GM23338 (cell line): ENCODE data around the gene WNK2. TPM values are rescaled to one million over a fixed set of nuclear protein-coding genes. Genes with fewer than 3 reads are reported as not detected.

ENCODE experiments used
- ATAC-seq: fragments of 200-7000 bp; cut with Tn5 transposase; 3 replicates; pipeline ENCODE4 v1.9.1; 2020
- DNase-seq: peaks from one replicate; pipeline ENCODE4 v3.0.0-alpha.2; 2015; ENCODE audit warnings: low spot score
- H2AFZ ChIP-seq: fragments of 200-600 bp; sonication (generic); 2 replicates; pipeline ENCODE4 v1.8.0; 2016; ENCODE audit warnings: antibody characterized with exemption, mild to moderate bottlenecking, moderate library complexity
- H3F3A ChIP-seq: fragments of 200-600 bp; sonication (generic); replicated peaks from 2 replicates; pipeline ENCODE4 v1.8.0; 2017; ENCODE audit warnings: antibody characterized with exemption, mixed run types, low read depth
- H3K27ac ChIP-seq: fragments of 200-600 bp; sonication (generic); 2 replicates; pipeline ENCODE4 v1.6.1; 2016; ENCODE audit warnings: low read depth
- H3K27me3 ChIP-seq: fragments of 200-600 bp; sonication (generic); 2 replicates; pipeline ENCODE4 v1.8.0; 2016; ENCODE audit warnings: mild to moderate bottlenecking, mixed run types, moderate library complexity; ENCODE audit not compliant: insufficient read depth
- H3K36me3 ChIP-seq: fragments of 200-600 bp; sonication (generic); 2 replicates; pipeline ENCODE4 v1.8.0; 2016; ENCODE audit warnings: mild to moderate bottlenecking; ENCODE audit not compliant: insufficient read depth
- H3K4me1 ChIP-seq: fragments of 200-600 bp; sonication (generic); 2 replicates; pipeline ENCODE4 v1.8.0; 2016; ENCODE audit warnings: mild to moderate bottlenecking, moderate library complexity; ENCODE audit not compliant: insufficient read depth
- H3K4me2 ChIP-seq: fragments of 200-600 bp; sonication (generic); 2 replicates; pipeline ENCODE4 v1.7.1; 2017; ENCODE audit warnings: mixed run types
- H3K4me3 ChIP-seq: fragments of 200-600 bp; sonication (generic); 2 replicates; pipeline ENCODE4 v1.6.1; 2016; ENCODE audit warnings: mixed run types
- H3K79me2 ChIP-seq: fragments of 200-600 bp; sonication (generic); replicated peaks from 2 replicates; pipeline ENCODE4 v1.8.0; 2017; ENCODE audit warnings: mild to moderate bottlenecking; ENCODE audit not compliant: insufficient read depth
- H3K9me2 ChIP-seq: fragments of 200-600 bp; sonication (generic); 2 replicates; pipeline ENCODE4 v1.8.0; 2017; ENCODE audit not compliant: insufficient read depth
- H4K20me1 ChIP-seq: fragments of 200-600 bp; sonication (generic); replicated peaks from 2 replicates; pipeline ENCODE4 v1.8.0; 2017; ENCODE audit warnings: mild to moderate bottlenecking; ENCODE audit not compliant: insufficient read depth
- H3K27ac Mint-ChIP-seq: 2 replicates; pipeline ENCODE4 v1.8.0; 2020; ENCODE audit warnings: inconsistent platforms, mild to moderate bottlenecking, moderate library complexity, mixed read lengths
- H3K27me3 Mint-ChIP-seq: 3 replicates; pipeline ENCODE4 v1.8.0; 2022; ENCODE audit warnings: low read depth, mild to moderate bottlenecking, moderate library complexity, mixed read lengths, inconsistent platforms; ENCODE audit not compliant: insufficient read depth, poor library complexity
- H3K36me3 Mint-ChIP-seq: 3 replicates; pipeline ENCODE4 v1.8.0; 2021; ENCODE audit warnings: low read depth, mild to moderate bottlenecking, inconsistent platforms, moderate library complexity, mixed read lengths
- H3K4me1 Mint-ChIP-seq: 3 replicates; pipeline ENCODE4 v1.8.0; 2020; ENCODE audit warnings: mild to moderate bottlenecking, inconsistent platforms, mixed read lengths
- H3K4me3 Mint-ChIP-seq: 3 replicates; pipeline ENCODE4 v1.8.0; 2021; ENCODE audit warnings: moderate library complexity, mild to moderate bottlenecking, inconsistent platforms, mixed read lengths
- H3K9me3 Mint-ChIP-seq: 3 replicates; pipeline ENCODE4 v1.8.0; 2020; ENCODE audit warnings: moderate library complexity, mild to moderate bottlenecking, inconsistent platforms, mixed read lengths
- CTCF ChIP-seq, 2 experiments: fragments of 200-600 bp in 1 of 2; sonication (generic) in 1 of 2; conservative IDR thresholded peaks; 2 replicates each; pipeline versions ENCODE4 v1.5.1 to v1.6.1; 2016 to 2017; ENCODE audit warnings: antibody characterized with exemption in 2 of 2, low read depth in 2 of 2, mild to moderate bottlenecking in 2 of 2, moderate library complexity in 1 of 2
- EZH2 ChIP-seq: fragments of 200-600 bp; sonication (generic); IDR thresholded peaks from one replicate; pipeline ENCODE4 v1.8.0; 2017; ENCODE audit warnings: antibody characterized with exemption, mild to moderate bottlenecking, low read depth; ENCODE audit not compliant: unreplicated experiment
- EZH2phosphoT487 ChIP-seq: fragments of 200-600 bp; sonication (generic); IDR thresholded peaks from one replicate; pipeline ENCODE4 v1.8.1; 2018; ENCODE audit warnings: antibody characterized with exemption; ENCODE audit not compliant: unreplicated experiment
- NANOG ChIP-seq: IDR thresholded peaks from 2 replicates; pipeline ENCODE4 v1.6.1; 2016; ENCODE audit warnings: antibody characterized with exemption, borderline replicate concordance
- POLR2AphosphoS5 ChIP-seq: IDR thresholded peaks from 2 replicates; pipeline ENCODE4 v1.6.1; 2016; ENCODE audit warnings: antibody characterized with exemption, low read depth
- REST ChIP-seq: IDR thresholded peaks from one replicate; pipeline ENCODE4 v1.6.1; 2018; ENCODE audit warnings: antibody characterized with exemption; ENCODE audit not compliant: unreplicated experiment
- ZNF114 ChIP-seq: fragments of 250-450 bp; sonication (Bioruptor Pico); IDR thresholded peaks from 2 replicates; pipeline ENCODE4 v1.5.0; 2020; ENCODE audit warnings: mild to moderate bottlenecking, moderate library complexity
- polyA plus RNA-seq: library from polyadenylated mRNA; unstranded; fragments of >200 nt; fragmentation: Nextera tagmentation; extraction: Ambion mirVana; gene quantifications from 2 replicates; pipeline ENCODE4 v1.2.1, GENCODE V29; 2016
- total RNA-seq: library from RNA; depleted of rRNA; stranded (reverse); fragments of >200 nt; shearing (Covaris generic); gene quantifications from 2 replicates; pipeline ENCODE4 v1.2.3, GENCODE V29; 2014
- TF ChIP-seq, protein P1 (sequence below): fragments of 250-450 bp; sonication (Bioruptor Pico); IDR thresholded peaks from 2 replicates; pipeline ENCODE4 v1.5.0; 2020; ENCODE audit warnings: mild to moderate bottlenecking, moderate library complexity
- TF ChIP-seq, protein P2 (sequence below): IDR thresholded peaks from 2 replicates; pipeline ENCODE4 v1.6.1; 2016; ENCODE audit warnings: antibody characterized with exemption

The WNK2 gene
- total and polyA plus RNA-seq, 2 experiments from 2014 or later, result 56.4 to 102 TPM

GRCh38 chr9:93204470-93205043 is 20.6 kb downstream of the WNK2 start (continued):
- TF ChIP-seq, protein P1, sequence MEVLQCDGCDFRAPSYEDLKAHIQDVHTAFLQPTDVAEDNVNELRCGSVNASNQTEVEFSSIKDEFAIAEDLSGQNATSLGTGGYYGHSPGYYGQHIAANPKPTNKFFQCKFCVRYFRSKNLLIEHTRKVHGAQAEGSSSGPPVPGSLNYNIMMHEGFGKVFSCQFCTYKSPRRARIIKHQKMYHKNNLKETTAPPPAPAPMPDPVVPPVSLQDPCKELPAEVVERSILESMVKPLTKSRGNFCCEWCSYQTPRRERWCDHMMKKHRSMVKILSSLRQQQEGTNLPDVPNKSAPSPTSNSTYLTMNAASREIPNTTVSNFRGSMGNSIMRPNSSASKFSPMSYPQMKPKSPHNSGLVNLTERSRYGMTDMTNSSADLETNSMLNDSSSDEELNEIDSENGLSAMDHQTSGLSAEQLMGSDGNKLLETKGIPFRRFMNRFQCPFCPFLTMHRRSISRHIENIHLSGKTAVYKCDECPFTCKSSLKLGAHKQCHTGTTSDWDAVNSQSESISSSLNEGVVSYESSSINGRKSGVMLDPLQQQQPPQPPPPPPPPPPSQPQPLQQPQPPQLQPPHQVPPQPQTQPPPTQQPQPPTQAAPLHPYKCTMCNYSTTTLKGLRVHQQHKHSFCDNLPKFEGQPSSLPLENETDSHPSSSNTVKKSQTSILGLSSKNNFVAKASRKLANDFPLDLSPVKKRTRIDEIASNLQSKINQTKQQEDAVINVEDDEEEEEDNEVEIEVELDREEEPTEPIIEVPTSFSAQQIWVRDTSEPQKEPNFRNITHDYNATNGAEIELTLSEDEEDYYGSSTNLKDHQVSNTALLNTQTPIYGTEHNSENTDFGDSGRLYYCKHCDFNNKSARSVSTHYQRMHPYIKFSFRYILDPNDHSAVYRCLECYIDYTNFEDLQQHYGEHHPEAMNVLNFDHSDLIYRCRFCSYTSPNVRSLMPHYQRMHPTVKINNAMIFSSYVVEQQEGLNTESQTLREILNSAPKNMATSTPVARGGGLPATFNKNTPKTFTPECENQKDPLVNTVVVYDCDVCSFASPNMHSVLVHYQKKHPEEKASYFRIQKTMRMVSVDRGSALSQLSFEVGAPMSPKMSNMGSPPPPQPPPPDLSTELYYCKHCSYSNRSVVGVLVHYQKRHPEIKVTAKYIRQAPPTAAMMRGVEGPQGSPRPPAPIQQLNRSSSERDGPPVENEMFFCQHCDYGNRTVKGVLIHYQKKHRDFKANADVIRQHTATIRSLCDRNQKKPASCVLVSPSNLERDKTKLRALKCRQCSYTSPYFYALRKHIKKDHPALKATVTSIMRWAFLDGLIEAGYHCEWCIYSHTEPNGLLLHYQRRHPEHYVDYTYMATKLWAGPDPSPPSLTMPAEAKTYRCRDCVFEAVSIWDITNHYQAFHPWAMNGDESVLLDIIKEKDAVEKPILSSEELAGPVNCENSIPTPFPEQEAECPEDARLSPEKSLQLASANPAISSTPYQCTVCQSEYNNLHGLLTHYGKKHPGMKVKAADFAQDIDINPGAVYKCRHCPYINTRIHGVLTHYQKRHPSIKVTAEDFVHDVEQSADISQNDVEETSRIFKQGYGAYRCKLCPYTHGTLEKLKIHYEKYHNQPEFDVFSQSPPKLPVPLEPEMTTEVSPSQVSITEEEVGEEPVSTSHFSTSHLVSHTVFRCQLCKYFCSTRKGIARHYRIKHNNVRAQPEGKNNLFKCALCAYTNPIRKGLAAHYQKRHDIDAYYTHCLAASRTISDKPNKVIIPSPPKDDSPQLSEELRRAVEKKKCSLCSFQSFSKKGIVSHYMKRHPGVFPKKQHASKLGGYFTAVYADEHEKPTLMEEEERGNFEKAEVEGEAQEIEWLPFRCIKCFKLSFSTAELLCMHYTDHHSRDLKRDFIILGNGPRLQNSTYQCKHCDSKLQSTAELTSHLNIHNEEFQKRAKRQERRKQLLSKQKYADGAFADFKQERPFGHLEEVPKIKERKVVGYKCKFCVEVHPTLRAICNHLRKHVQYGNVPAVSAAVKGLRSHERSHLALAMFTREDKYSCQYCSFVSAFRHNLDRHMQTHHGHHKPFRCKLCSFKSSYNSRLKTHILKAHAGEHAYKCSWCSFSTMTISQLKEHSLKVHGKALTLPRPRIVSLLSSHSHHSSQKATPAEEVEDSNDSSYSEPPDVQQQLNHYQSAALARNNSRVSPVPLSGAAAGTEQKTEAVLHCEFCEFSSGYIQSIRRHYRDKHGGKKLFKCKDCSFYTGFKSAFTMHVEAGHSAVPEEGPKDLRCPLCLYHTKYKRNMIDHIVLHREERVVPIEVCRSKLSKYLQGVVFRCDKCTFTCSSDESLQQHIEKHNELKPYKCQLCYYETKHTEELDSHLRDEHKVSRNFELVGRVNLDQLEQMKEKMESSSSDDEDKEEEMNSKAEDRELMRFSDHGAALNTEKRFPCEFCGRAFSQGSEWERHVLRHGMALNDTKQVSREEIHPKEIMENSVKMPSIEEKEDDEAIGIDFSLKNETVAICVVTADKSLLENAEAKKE (CRISPR knock-in tag), result no peak
- TF ChIP-seq ZNF114 (no peak), NANOG (no peak)
- TF ChIP-seq, protein P2, sequence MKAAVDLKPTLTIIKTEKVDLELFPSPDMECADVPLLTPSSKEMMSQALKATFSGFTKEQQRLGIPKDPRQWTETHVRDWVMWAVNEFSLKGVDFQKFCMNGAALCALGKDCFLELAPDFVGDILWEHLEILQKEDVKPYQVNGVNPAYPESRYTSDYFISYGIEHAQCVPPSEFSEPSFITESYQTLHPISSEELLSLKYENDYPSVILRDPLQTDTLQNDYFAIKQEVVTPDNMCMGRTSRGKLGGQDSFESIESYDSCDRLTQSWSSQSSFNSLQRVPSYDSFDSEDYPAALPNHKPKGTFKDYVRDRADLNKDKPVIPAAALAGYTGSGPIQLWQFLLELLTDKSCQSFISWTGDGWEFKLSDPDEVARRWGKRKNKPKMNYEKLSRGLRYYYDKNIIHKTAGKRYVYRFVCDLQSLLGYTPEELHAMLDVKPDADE, result no peak

DNA sequence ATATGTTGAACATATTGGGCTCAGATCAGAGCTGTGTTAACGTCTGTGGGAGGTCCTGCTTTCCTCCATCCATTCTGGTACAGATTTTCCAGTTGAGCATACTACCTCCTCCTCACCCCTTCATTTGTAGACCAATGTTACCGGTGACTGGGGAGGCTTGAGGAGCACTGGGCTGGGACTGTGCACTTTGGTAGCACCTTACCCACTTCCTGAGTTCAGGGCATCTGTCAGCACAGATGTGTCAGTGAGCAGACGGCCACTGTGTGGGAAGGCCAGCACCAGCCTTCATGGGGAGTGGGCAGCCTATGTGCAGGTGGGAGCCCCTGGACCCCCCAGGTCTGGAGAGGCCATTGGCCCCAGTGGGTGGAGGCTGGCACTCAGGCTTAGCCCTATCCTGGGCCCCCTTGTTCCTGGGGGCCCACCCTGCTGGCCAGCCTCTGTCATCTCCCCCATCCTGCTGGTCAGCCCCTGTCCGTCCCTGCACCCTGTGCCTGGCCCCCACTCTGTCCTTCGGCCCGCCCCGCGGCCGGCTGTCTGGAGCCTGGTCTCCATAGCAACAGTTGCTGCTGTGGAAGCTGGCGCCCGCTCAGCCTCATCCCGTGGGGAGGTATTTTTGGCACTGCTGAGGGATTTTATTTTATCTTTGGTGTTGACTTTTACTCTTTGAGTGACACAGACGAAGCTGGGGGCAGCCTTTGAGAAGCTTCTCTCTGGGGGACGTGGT is 21.3 kb downstream of the WNK2 start:
- H3K4me3 ChIP-seq, result no peak overlapping the region
- H3K27me3 Mint-ChIP-seq, result peaks cover 8% of the 10 kb centered on the region
- H3K36me3 ChIP-seq, result no peaks in the 10 kb centered on the region
- no peak overlapping the region for H3K4me3 Mint-ChIP-seq
- peaks cover 11% of the 10 kb centered on the region for H3K4me1 Mint-ChIP-seq
- H3K9me3 Mint-ChIP-seq, result no peaks in the 10 kb centered on the region; the same call in 2 of the 3 replicates
- no peak overlapping the region for H3K27ac ChIP-seq
- no peak overlapping the region for H2AFZ ChIP-seq
- no peak for DNase-seq
- H3K9me2 ChIP-seq, result no peaks in the 10 kb centered on the region; the same call in 1 of the 2 replicates
- no peaks in the 10 kb centered on the region for H3K27me3 ChIP-seq
- ATAC-seq, result no peak
- peaks cover 2% of the 10 kb centered on the region; the same call in 1 of the 3 replicates for H3K36me3 Mint-ChIP-seq
- H3K27ac Mint-ChIP-seq, result no peak overlapping the region; the same call in 1 of the 2 replicates
- H3K79me2 ChIP-seq, result peaks cover 43% of the 10 kb centered on the region
- H3K4me2 ChIP-seq, result no peak overlapping the region
- H3F3A ChIP-seq, result peaks cover 15% of the 10 kb centered on the region
- H3K4me1 ChIP-seq, result no peaks in the 10 kb centered on the region
- H4K20me1 ChIP-seq, result peaks cover 7% of the 10 kb centered on the region
- TF ChIP-seq CTCF (conservative IDR thresholded peaks at IDR 0.05; ENCODE audit: low read depth in 2 of 2), result no peak
- TF ChIP-seq EZH2phosphoT487, result no peak
- TF ChIP-seq POLR2AphosphoS5, result no peak
- no peak for TF ChIP-seq EZH2
- TF ChIP-seq, protein P2, result no peak
- TF ChIP-seq NANOG, result no peak
- TF ChIP-seq REST, result no peak
